ENCODE data around the gene CSF2.

The CSF2 gene

GRCh38 chr5:132054697-132055440 is 18.7 kb upstream of the CSF2 start:
- H3K27ac ChIP-seq, result no peak overlapping the region
- no peak for TF ChIP-seq CTCF (IDR thresholded peaks at IDR 0.05)
- TF ChIP-seq ZFX (IDR thresholded peaks at IDR 0.05; ENCODE audit: borderline replicate concordance), result no peak

- TF ChIP-seq ZFX (IDR thresholded peaks at IDR 0.05; ENCODE audit: borderline replicate concordance) (no peak), CTCF (IDR thresholded peaks at IDR 0.05) (no peak)
- no peak overlapping the region for H3K27ac ChIP-seq
Measured at GRCh38 chr5:132055441-132055807, 18.2 kb upstream of the CSF2 start.

- TF ChIP-seq CTCF (IDR thresholded peaks at IDR 0.05) (no peak), ZFX (IDR thresholded peaks at IDR 0.05; ENCODE audit: borderline replicate concordance) (no peak)
- no peak overlapping the region for H3K27ac ChIP-seq
Measured at GRCh38 chr5:132055808-132056609, 17.6 kb upstream of the CSF2 start.

- H3K27ac ChIP-seq, result no peak overlapping the region
- TF ChIP-seq ZFX (IDR thresholded peaks at IDR 0.05; ENCODE audit: borderline replicate concordance) (no peak), CTCF (IDR thresholded peaks at IDR 0.05) (no peak)
Measured at GRCh38 chr5:132056610-132057497, 16.7 kb upstream of the CSF2 start.

GRCh38 chr5:132057498-132058255 is 15.9 kb upstream of the CSF2 start:
- TF ChIP-seq ZFX (IDR thresholded peaks at IDR 0.05; ENCODE audit: borderline replicate concordance), result no peak
- TF ChIP-seq CTCF (IDR thresholded peaks at IDR 0.05), result no peak

GRCh38 chr5:132058646-132059042 is 14.9 kb upstream of the CSF2 start:
- TF ChIP-seq ZFX (IDR thresholded peaks at IDR 0.05; ENCODE audit: borderline replicate concordance), result no peak
- TF ChIP-seq CTCF (IDR thresholded peaks at IDR 0.05), result no peak
- no peak overlapping the region for H3K27ac ChIP-seq

More at GRCh38 chr5:132057498-132058255, 15.9 kb upstream of the CSF2 start:
- no peak overlapping the region for H3K27ac ChIP-seq

All from 22Rv1 (cell line).